HG03175 (cell line): Measurements from ENCODE around the gene SHISA9.
"Not testable (repeated sequence)": the region's sequence is repeated elsewhere in the genome, so short reads cannot be mapped to it uniquely, and the experiment has no call there.

Experiments used
- ATAC-seq: cut with Tn5 transposase; IDR thresholded peaks from one replicate; pipeline ENCODE4 v1.9.1; 2021; ENCODE audit warnings: mild to moderate bottlenecking, moderate library complexity; ENCODE audit not compliant: unreplicated experiment

SHISA9 gene

GRCh38 chr16:12901597-12902461 is at the start of gene SHISA9:
TSS of gene SHISA9 (plus strand) at chr16:12901598.
- no peak for ATAC-seq

GRCh38 chr16:12853972-12854371 is 47.4 kb upstream of the SHISA9 start:
- ATAC-seq = no peak

- not testable (repeated sequence) for ATAC-seq
Measured at GRCh38 chr16:12857435-12857834, 44.0 kb upstream of the SHISA9 start.

- no peak for ATAC-seq
Measured at GRCh38 chr16:12862327-12862726, 39.1 kb upstream of the SHISA9 start.

- ATAC-seq = no peak
Measured at GRCh38 chr16:12862941-12863340, 38.5 kb upstream of the SHISA9 start.

GRCh38 chr16:12866981-12867551 is 34.3 kb upstream of the SHISA9 start:
- ATAC-seq = no peak

- no peak for ATAC-seq
Measured at GRCh38 chr16:12868169-12868568, 33.2 kb upstream of the SHISA9 start.

GRCh38 chr16:12868788-12869187 is 32.6 kb upstream of the SHISA9 start:
- no peak for ATAC-seq

GRCh38 chr16:12869698-12870427 is 31.5 kb upstream of the SHISA9 start:
- ATAC-seq = no peak

GRCh38 chr16:12871784-12872183 is 29.6 kb upstream of the SHISA9 start:
- ATAC-seq = no peak

- no peak for ATAC-seq
Measured at GRCh38 chr16:12874186-12874585, 27.2 kb upstream of the SHISA9 start.

- ATAC-seq = no peak
Measured at GRCh38 chr16:12876778-12877177, 24.6 kb upstream of the SHISA9 start.

GRCh38 chr16:12878973-12879372 is 22.4 kb upstream of the SHISA9 start:
- ATAC-seq = no peak

GRCh38 chr16:12879812-12880211 is 21.6 kb upstream of the SHISA9 start:
- ATAC-seq = no peak

GRCh38 chr16:12881182-12881581 is 20.2 kb upstream of the SHISA9 start:
- ATAC-seq = no peak

- no peak for ATAC-seq
Measured at GRCh38 chr16:12881740-12882139, 19.7 kb upstream of the SHISA9 start.

GRCh38 chr16:12885742-12886141 is 15.7 kb upstream of the SHISA9 start:
- no peak for ATAC-seq

- ATAC-seq = no peak
Measured at GRCh38 chr16:12891836-12892235, 9.6 kb upstream of the SHISA9 start.

- ATAC-seq = no peak
Measured at GRCh38 chr16:12893050-12893750, 8.2 kb upstream of the SHISA9 start.

GRCh38 chr16:12896562-12896961 is 4.8 kb upstream of the SHISA9 start:
- ATAC-seq = no peak

- ATAC-seq = no peak
Measured at GRCh38 chr16:12898551-12898950, 2.8 kb upstream of the SHISA9 start.
